GM12878 (cell line): ENCODE measurements around the gene MYCBP2. TPM values are rescaled to one million over a fixed set of nuclear protein-coding genes. Genes with fewer than 3 reads are reported as not detected.

Experiments
- ATAC-seq: fragments of 200-7000 bp; cut with Tn5 transposase; 3 replicates; pipeline ENCODE4 v1.9.1; 2020; ENCODE audit warnings: mild to moderate bottlenecking, moderate library complexity
- BruUV-seq: library from RNA; stranded (reverse); fragments of 400-500 nt; replicated peaks from 2 replicates; lab custom pipeline; 2021; lab: Mats Ljungman, UMichigan
- CTCF ChIA-PET: fragments of 300-600 bp; sonication (Branson Sonifier 250); formaldehyde crosslinking; extraction: SDS; loops from one replicate; lab custom pipeline; 2021; ENCODE audit warnings: inconsistent platforms; lab: Yijun Ruan, JAX
- POLR2A ChIA-PET: fragments of 350-600 bp; formaldehyde crosslinking; extraction: SDS; loops from one replicate; lab custom pipeline; 2021; ENCODE audit warnings: inconsistent platforms; lab: Charles Lee
- RAD21 ChIA-PET: fragments of 300-600 bp; sonication (Branson Sonifier 250); formaldehyde crosslinking; loops from one replicate; lab custom pipeline; 2023; ENCODE audit warnings: antibody characterized with exemption; ENCODE audit not compliant: unreplicated experiment; lab: Charles Lee
- SMC1A ChIA-PET: fragments of 300-600 bp; sonication (Branson Sonifier 250); formaldehyde crosslinking; loops from one replicate; lab custom pipeline; 2023; ENCODE audit not compliant: unreplicated experiment, uncharacterized antibody; lab: Charles Lee
- DNase-seq: peaks from one replicate; pipeline ENCODE4 v3.0.0-alpha.2; 2011; ENCODE audit warnings: low read depth, low spot score
- FAIRE-seq: peaks from 3 replicates; lab custom pipeline; 2011; peaks lifted over from hg19 to GRCh38; lab: Jason Lieb, UNC
- H2AFZ ChIP-seq: 2 replicates; pipeline ENCODE4 v1.6.0; 2011; ENCODE audit warnings: low read depth, low read length, control low read depth; ENCODE audit not compliant: control insufficient read depth
- H3K27ac ChIP-seq: 2 replicates; pipeline ENCODE4 v1.5.1; 2011; ENCODE audit warnings: control low read depth; ENCODE audit not compliant: control insufficient read depth, insufficient read depth
- H3K27me3 ChIP-seq, 2 experiments: replicated peaks in 1 of 2; 2 replicates each; pipeline versions ENCODE4 v1.6.0 to v1.6.1; 2011; ENCODE audit warnings: low read length in 1 of 2; ENCODE audit not compliant: control insufficient read depth in 2 of 2, insufficient read depth in 2 of 2
- H3K36me3 ChIP-seq, 2 experiments: 2 replicates each; pipeline ENCODE4 v1.5.1; 2011; ENCODE audit warnings: low read length in 1 of 2; ENCODE audit not compliant: control insufficient read depth in 2 of 2, insufficient read depth in 2 of 2
- H3K4me1 ChIP-seq: 2 replicates; pipeline ENCODE4 v1.6.1; 2011; ENCODE audit warnings: mild to moderate bottlenecking, low read length, moderate library complexity, mixed read lengths; ENCODE audit not compliant: control insufficient read depth, insufficient read depth
- H3K4me2 ChIP-seq: 2 replicates; pipeline ENCODE4 v1.6.0; 2011; ENCODE audit warnings: control low read depth; ENCODE audit not compliant: control insufficient read depth, insufficient read depth
- H3K4me3 ChIP-seq: fragments of 200-600 bp; sonication (generic); 2 replicates; pipeline ENCODE4 v1.5.1; 2016
- H3K79me2 ChIP-seq: 2 replicates; pipeline ENCODE4 v1.6.0; 2011; ENCODE audit warnings: low read length; ENCODE audit not compliant: control insufficient read depth, insufficient read depth
- H3K9ac ChIP-seq: 2 replicates; pipeline ENCODE4 v1.8.0; 2011; ENCODE audit warnings: low read length, control low read depth, mixed read lengths; ENCODE audit not compliant: control insufficient read depth, insufficient read depth
- H3K9me3 ChIP-seq: replicated peaks from 3 replicates; pipeline ENCODE4 v1.5.1; 2011; ENCODE audit warnings: mild to moderate bottlenecking, low read length; ENCODE audit not compliant: control insufficient read depth, insufficient read depth
- H4K20me1 ChIP-seq: 2 replicates; pipeline ENCODE4 v1.6.0; 2011; ENCODE audit not compliant: control insufficient read depth, insufficient read depth
- ATF7 ChIP-seq: fragments of 450-650 bp; IDR thresholded peaks from 2 replicates; pipeline ENCODE4 v1.6.1; 2016; ENCODE audit warnings: low read depth, mild to moderate bottlenecking
- BCLAF1 ChIP-seq: fragments of 450-650 bp; IDR thresholded peaks from 2 replicates; pipeline ENCODE4 v1.6.1; 2017; ENCODE audit warnings: antibody characterized with exemption, mild to moderate bottlenecking, moderate library complexity
- CHD2 ChIP-seq: IDR thresholded peaks from 2 replicates; pipeline ENCODE4 v1.6.1; 2011; ENCODE audit warnings: low read depth, low read length, improper control_type of control experiment, borderline replicate concordance
- E2F8 ChIP-seq: fragments of 450-650 bp; IDR thresholded peaks from 2 replicates; pipeline ENCODE4 v1.6.1; 2018; ENCODE audit warnings: mild to moderate bottlenecking, low read depth, moderate library complexity; ENCODE audit not compliant: partially characterized antibody
- EP300 ChIP-seq, 2 experiments: fragments of 150-350 bp in 1 of 2; IDR thresholded peaks; 2 replicates each; pipeline ENCODE4 v1.6.1; 2011 to 2012; ENCODE audit warnings: low read depth in 2 of 2, low read length in 2 of 2, borderline replicate concordance in 1 of 2, improper control_type of control experiment in 1 of 2, inconsistent platforms in 1 of 2; ENCODE audit not compliant: control insufficient read depth in 1 of 2
- LARP7 ChIP-seq: fragments of 450-650 bp; IDR thresholded peaks from 2 replicates; pipeline ENCODE4 v1.6.1; 2017; ENCODE audit warnings: mild to moderate bottlenecking
- MAX ChIP-seq: IDR thresholded peaks from 2 replicates; pipeline ENCODE4 v1.6.1; 2012; ENCODE audit warnings: low read depth, low read length, improper control_type of control experiment
- NR2C2 ChIP-seq: IDR thresholded peaks from 2 replicates; pipeline ENCODE4 v1.6.1; 2011; ENCODE audit warnings: borderline replicate concordance, low read depth; ENCODE audit not compliant: control insufficient read depth, insufficient read length
- RAD21 ChIP-seq: IDR thresholded peaks from 2 replicates; pipeline ENCODE4 v1.6.1; 2011; ENCODE audit warnings: mild to moderate bottlenecking, low read depth, low read length, moderate library complexity; ENCODE audit not compliant: insufficient read depth
- ZNF622 ChIP-seq: fragments of 450-650 bp; IDR thresholded peaks from 2 replicates; pipeline ENCODE4 v1.6.1; 2017; ENCODE audit warnings: mild to moderate bottlenecking, inconsistent platforms
- WGBS: methylation state at CpG from one replicate; pipeline ENCODE4 v1.1.6; 2016; ENCODE audit warnings: low lambda C conversion rate; ENCODE audit not compliant: insufficient replicate concordance, insufficient coverage; ENCODE audit errors: missing lambda C conversion rate; 5-methylcytosine and 5-hydroxymethylcytosine counted together
- in situ Hi-C: fragments of 300-500 bp; cut with MboI; formaldehyde crosslinking; loops from 9 replicates; pipeline ENCODE4 v1.14.3; 2018; ENCODE audit warnings: mixed read lengths
- intact Hi-C: fragments of 100-400 bp; cut with micrococcal nuclease; formaldehyde crosslinking; loops from one replicate; pipeline ENCODE4 v1.14.2; 2022; ENCODE audit not compliant: unreplicated experiment
- polyA plus RNA-seq, 11 experiments: library from polyadenylated mRNA; depleted of rRNA in 4 of 11; unstranded in 6 of 11; stranded (reverse) in 5 of 11; fragments of >200 nt; fragmentation: Nextera tagmentation in 4 of 11; fragmentation: Illumina TruSeq in 1 of 11; extraction: Ambion mirVana in 4 of 11; extraction: Trizol in 1 of 11; gene quantifications; 1 replicate in 1 of 11; 2 replicates in 10 of 11; pipeline versions ENCODE4 v1.2.1 to v1.2.3, GENCODE V29; 2011 to 2016; ENCODE audit warnings: inconsistent platforms in 2 of 11, missing spikeins in 2 of 11, low read depth in 1 of 11
- total RNA-seq, 4 experiments: library from RNA; depleted of rRNA in 3 of 4; stranded (reverse); fragments of >200 nt in 3 of 4; fragmentation: Illumina TruSeq in 1 of 4; extraction: Trizol in 1 of 4; gene quantifications; 2 replicates each; pipeline versions ENCODE4 v1.2.1 to v1.2.3, GENCODE V29; 2013 to 2021

Gene MYCBP2
- total and polyA plus RNA-seq, 10 of the 15 experiments (the other 5 are each of a cell fraction or from before 2014, with no cell fraction given) = 51.9 to 152 (median 98.2) TPM

DNA sequence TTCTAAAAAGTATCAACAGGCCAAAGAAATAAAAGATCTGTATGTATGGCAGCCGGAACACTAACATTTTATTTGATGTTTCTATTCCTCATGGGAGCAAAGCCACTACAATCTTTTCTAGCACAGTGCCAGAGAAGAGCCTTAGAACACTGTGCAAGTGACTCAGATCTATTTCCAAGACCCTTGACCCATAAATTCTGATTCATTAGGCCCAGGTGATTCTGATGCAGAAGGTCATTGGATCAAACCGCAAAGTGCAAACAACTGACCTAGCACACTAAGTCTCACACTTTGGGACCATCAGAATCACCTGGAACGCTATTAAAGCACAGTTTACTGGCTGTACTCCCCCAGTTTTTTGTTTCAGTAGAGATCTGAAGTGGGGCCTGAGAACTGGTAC is 87.6 kb downstream of the MYCBP2 start:
- no peak for TF ChIP-seq ZNF622
- no peak for TF ChIP-seq E2F8
- TF ChIP-seq LARP7 = no peak
- TF ChIP-seq, all 136 proteins: peak for 0
- no peaks in the 10 kb centered on the region for H3K9me3 ChIP-seq
- no peak overlapping the region for H3K9ac ChIP-seq
- no peaks in the 10 kb centered on the region for H4K20me1 ChIP-seq
- DNase-seq = no peak
- H3K4me1 ChIP-seq = no peaks in the 10 kb centered on the region
- no TSS peak for BruUV-seq
- no peak overlapping the region for H2AFZ ChIP-seq
- H3K79me2 ChIP-seq = no peaks in the 10 kb centered on the region
- FAIRE-seq = no peak
- no peaks in the 10 kb centered on the region for H3K27me3 ChIP-seq
- no peak overlapping the region for H3K4me3 ChIP-seq
- CTCF ChIA-PET = no interaction called here
- no peak overlapping the region for H3K27ac ChIP-seq
- H3K36me3 ChIP-seq = peaks cover 0 to 16% of the 10 kb centered on the region in 2 experiments; a peak in 3 of 4 replicates
- ATAC-seq = no peak
- RAD21 ChIA-PET = no interaction called here
- in situ Hi-C loops = no loop called here
- POLR2A ChIA-PET = no interaction called here
- 97% methylated on average over 3 of the region's 3 CpGs for WGBS
- no peak overlapping the region for H3K4me2 ChIP-seq
- intact Hi-C loops = no loop called here
- SMC1A ChIA-PET = no interaction called here

DNA sequence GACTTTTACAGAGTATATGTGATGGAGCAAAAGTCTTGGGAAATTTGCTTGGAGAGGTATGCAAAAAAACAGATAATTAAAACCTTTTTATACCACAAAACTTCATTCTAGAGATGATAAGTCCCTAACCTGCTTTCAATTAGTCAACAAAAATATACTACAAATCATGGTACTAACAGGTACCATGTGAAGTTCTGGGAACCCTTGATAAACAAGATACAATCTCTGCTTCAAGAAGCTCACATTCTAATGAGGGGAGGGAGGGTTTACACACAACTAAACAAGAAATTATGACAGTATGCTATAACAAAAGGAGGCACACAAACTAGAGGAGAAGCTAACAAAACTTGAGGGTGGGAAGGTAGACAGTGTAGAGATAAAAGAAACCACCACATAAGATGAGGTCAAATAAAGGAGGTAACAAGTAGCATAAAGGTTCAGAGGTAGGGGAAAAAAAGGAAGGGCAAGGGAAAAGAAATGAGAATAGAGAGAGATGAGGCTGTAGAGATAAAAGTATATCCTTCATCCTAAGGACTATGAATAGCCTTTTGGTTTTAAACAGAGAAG is 91.4 kb downstream of the MYCBP2 start:
- H3K36me3 ChIP-seq = peaks cover 0 to 15% of the 10 kb centered on the region in 2 experiments; a peak in 3 of 4 replicates
- SMC1A ChIA-PET = interaction anchor here (1.3 to 1.9 kb wide), 2 partner anchors 25 to 242 kb away, joined by 3 to 10 read pairs; no protein-coding TSS in a partner anchor
- no peak overlapping the region for H3K4me3 ChIP-seq
- intact Hi-C loops (no loop called here), in situ Hi-C loops (no loop called here)
- BruUV-seq = no TSS peak
- no peaks in the 10 kb centered on the region for H3K4me1 ChIP-seq
- no peak overlapping the region for H3K27ac ChIP-seq
- H3K79me2 ChIP-seq = no peaks in the 10 kb centered on the region
- POLR2A ChIA-PET = no interaction called here
- no peaks in the 10 kb centered on the region for H3K9me3 ChIP-seq
- RAD21 ChIA-PET = interaction anchor here (1.2 kb wide), 1 partner anchor 243 kb away, joined by 5 read pairs; no protein-coding TSS in a partner anchor
- FAIRE-seq = no peak
- H4K20me1 ChIP-seq = no peaks in the 10 kb centered on the region
- CTCF ChIA-PET = interaction anchor here (0.7 to 1.6 kb wide), 6 partner anchors 21 to 243 kb away, joined by 3 to 4 read pairs (median 3); no protein-coding TSS in a partner anchor
- H2AFZ ChIP-seq = no peak overlapping the region
- H3K4me2 ChIP-seq = no peak overlapping the region
- no peak for DNase-seq
- no peak overlapping the region for H3K9ac ChIP-seq
- no peaks in the 10 kb centered on the region for H3K27me3 ChIP-seq
- peak; percentile 17 for ATAC-seq
- TF ChIP-seq CHD2 (no peak), RAD21 (no peak), ATF7 (no peak), MAX (no peak), BCLAF1 (no peak), EP300 (IDR thresholded peaks at IDR 0.05; ENCODE audit: borderline replicate concordance in 1 of 2, control insufficient read depth in 1 of 2, low read depth in 2 of 2, low read length in 2 of 2) (no peak), NR2C2 (no peak)
